NCI-H1417 (cell line): Measurements from ENCODE around the gene HSP90AB1.
"Not testable (repeated sequence)": the region's sequence is repeated elsewhere in the genome, so short reads cannot be mapped to it uniquely, and the experiment has no call there.

Source experiments
- DNase-seq, 3 experiments: peaks; one replicate each; lab custom pipeline; 2025; lab: John Stamatoyannopoulos, UW

HSP90AB1 gene

DNA sequence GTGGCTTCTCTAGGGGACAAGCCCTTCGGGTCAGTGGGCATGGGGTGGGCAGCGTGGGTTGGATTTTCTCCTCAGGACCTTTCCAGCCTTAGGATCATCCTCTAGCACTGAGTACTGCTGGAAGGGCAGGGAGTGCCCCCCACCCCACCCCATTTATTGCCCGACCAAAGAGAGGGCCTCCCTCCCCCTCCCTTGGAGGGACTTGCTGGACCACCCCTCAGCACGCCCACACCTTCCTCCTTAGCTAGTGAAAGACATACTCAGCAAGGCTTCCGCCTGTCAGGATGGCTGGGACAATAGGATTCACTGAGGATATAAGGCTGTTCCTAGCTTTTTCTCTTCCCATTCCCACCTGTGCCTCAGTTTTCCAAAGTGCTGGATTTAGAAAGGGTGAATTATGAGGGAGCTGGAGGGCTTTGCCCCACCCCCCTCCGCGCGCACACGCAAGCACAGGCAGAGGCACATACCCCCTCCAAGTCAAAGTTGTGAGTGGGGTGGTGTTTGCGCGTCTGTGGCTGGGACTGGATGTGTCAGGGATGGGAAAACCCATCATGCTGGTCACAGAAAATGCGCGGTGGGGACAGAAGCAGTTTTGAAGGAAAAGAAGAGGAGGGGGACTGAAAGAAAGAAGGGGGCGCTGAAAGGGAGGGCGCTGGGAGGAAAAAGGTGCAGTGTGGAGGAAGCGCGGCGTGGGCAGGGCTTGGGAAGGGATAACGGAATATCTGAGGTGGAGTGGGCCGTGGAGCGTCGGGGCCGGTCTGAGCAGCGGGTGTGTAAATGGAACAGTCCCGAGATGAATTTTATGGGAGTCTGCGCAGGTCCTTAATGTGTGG, 24.2 kb upstream of the HSP90AB1 start:
- peak in 1 of 3 experiments; percentile 61 for DNase-seq

- DNase-seq: peak; percentile 67 to 82 (median 70)
These were observed 23.4 kb upstream of the HSP90AB1 start, which contains the start of gene SLC29A1 for GRCh38 chr6:44223319-44224028. Gene SLC29A1, plus strand, starts transcription at chr6:44223595. Its CDS starts 3,719 bp downstream, at chr6:44227314.

DNA sequence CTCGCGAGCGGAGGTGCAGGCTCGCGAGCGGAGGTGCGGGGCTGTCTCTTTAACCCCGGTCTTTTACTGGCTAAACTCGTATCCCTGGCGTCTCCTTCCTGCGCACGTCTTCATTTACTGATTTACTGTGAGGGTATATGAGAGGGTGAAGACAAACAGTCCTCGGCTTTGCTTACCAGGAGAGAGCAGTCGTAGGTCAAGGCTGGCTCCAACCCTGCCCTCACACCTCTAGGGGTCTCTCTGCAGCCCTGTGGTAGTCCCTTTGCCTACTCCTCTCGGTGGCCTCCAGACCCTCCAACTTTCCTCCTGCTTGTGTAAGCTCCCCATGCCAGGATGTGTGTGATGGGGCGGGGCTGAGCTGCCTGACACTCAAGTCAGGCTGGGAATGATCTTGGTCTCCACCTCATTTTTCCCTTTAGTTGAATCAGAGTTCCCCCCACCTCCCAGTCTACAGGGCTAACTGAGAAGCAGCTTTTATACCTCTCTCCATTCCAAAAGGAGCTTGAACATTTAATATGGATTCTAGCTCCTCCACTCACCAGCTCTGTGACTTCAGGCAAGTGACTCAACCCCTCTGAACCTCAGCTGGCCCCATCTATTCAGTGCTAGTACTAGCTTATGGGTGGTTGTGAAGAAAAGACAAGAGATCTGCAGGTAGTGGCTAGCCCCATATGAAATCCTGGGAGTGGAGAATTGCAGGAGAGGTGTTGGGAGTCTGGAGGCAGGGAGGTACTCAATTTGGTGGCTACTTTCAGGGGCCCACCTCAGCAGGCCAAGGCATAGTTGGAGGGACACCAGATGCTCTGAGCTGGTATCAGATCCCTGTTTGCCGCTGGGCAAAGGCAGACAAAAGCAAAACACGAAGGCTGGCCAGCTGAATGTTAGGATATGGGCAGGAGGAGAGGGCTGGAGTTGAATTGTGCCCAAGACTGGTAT, 22.6 kb upstream of the HSP90AB1 start:
- peak in 2 of 3 experiments; percentile 10 to 73 for DNase-seq

DNA sequence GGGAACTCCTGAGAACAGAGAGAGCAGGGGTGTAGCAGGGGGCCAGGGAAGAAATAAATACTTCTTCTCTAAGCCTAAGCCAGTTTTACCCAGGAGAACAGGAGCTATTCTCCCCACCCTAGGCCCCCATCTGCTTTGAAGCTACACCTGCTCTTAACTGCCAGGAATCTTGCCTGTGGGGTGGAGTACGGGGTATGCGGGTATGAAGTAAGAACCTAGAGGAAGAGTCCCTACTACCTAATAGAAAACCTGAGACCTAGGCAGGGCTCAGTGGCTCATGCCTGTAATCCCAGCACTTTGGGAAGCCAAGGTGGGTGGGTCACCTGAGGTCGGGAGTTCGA, 22.0 kb upstream of the HSP90AB1 start:
- DNase-seq: no peak

- DNase-seq: peak in 2 of 3 experiments; percentile 12 to 30
These were observed 21.1 kb upstream of the HSP90AB1 start for GRCh38 chr6:44225579-44226325.

GRCh38 chr6:44226368-44227147, 20.3 kb upstream of the HSP90AB1 start:
- DNase-seq: no peak

DNA sequence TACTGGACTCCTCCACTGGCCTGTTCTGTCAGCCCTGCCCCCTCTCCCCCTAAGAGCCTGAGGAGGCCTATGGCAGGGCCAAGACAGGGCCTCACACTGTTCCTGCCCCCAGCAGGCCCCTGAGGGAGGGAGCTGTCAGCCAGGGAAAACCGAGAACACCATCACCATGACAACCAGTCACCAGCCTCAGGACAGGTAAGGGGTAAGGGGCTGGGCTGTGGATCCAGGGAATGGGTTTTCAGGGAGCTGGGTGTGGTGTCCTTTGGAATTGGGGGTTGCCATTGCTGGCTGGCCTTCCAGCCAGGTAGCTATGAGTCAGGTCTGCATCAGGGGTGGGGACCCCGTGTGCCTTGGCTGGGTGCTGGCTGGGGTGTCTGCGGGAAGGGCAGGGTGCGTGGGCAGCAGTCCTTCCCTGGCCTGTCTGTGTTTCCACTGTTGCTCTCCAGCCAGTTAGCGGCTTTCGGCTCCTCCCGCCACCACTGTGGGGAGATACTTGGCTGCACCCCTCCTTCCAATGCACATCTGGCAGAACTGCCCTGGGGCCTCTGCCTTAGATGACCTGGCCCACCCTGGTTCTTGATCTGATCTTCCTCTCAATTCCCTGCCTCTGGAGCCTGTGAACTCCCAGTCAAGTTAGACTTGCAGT, 19.6 kb upstream of the HSP90AB1 start:
- DNase-seq: no peak

- no peak for DNase-seq
These were observed 18.9 kb upstream of the HSP90AB1 start for GRCh38 chr6:44228031-44228430.

DNA sequence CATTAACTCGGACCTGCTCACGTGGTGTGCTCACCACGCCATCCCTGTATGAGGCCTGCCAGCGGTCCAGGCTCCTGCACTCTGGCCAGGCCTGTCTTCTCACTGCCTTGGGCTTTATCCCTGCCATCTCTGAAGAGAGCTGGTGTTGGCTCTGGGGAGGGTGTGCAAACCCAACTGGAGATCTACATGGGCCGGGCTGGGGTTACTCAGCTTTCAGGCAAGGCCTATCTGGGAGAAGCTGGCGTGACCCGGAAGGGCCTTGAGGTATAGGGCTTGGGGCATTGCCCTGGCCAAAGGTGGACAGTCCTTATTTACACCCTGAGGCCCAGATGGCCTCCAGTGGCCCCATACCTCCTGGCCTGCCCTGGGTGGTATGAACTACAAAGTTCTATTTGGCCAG, 18.5 kb upstream of the HSP90AB1 start:
- DNase-seq: no peak

- no peak for DNase-seq
These were observed 18.1 kb upstream of the HSP90AB1 start for GRCh38 chr6:44228836-44229235.

- DNase-seq: no peak
These were observed 17.4 kb upstream of the HSP90AB1 start for GRCh38 chr6:44229376-44230033.

DNA sequence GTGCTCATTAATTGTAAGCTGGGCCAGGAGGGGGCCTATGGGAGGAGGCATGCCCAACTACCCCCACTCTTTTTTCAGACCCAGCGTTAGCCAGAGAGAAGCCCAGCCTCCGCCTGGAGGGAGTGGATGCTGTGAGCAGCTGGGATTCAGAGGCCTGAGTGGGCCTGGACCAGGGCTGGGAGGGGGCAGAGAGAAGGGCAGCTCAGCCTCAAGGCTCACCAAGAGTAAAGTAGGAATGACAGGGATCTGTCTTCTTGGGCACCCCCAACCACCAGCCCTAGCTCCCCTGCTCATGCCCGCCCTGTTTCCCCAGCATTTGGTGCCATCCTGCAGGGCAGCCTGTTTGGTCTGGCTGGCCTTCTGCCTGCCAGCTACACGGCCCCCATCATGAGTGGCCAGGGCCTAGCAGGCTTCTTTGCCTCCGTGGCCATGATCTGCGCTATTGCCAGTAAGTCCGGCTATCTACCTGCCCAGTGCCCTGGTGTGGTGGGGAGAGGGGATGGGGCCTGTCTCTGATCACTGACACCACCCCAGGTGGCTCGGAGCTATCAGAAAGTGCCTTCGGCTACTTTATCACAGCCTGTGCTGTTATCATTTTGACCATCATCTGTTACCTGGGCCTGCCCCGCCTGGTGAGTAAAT, 16.7 kb upstream of the HSP90AB1 start:
- DNase-seq: no peak

GRCh38 chr6:44231426-44231825, 15.5 kb upstream of the HSP90AB1 start:
- DNase-seq: not testable (repeated sequence)

GRCh38 chr6:44232676-44233566, 14.0 kb upstream of the HSP90AB1 start:
- DNase-seq: no peak

DNA sequence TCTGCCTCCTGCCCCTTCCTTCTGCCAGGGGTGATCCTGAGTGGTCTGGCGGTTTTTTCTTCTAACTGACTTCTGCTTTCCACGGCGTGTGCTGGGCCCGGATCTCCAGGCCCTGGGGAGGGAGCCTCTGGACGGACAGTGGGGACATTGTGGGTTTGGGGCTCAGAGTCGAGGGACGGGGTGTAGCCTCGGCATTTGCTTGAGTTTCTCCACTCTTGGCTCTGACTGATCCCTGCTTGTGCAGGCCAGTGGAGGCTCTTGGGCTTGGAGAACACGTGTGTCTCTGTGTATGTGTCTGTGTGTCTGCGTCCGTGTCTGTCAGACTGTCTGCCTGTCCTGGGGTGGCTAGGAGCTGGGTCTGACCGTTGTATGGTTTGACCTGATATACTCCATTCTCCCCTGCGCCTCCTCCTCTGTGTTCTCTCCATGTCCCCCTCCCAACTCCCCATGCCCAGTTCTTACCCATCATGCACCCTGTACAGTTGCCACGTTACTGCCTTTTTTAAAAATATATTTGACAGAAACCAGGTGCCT, 13.3 kb upstream of the HSP90AB1 start:
- DNase-seq: no peak

GRCh38 chr6:44234101-44235025, 12.5 kb upstream of the HSP90AB1 start:
- peak in 1 of 3 experiments; percentile 34 for DNase-seq

- no peak for DNase-seq
These were observed 11.6 kb upstream of the HSP90AB1 start for GRCh38 chr6:44235269-44235668.
